ENCODE measurements around the gene INHBE.
"Not testable (repeated sequence)": the region's sequence is repeated elsewhere in the genome, so short reads cannot be mapped to it uniquely, and the experiment has no call there.

Gene INHBE

DNA sequence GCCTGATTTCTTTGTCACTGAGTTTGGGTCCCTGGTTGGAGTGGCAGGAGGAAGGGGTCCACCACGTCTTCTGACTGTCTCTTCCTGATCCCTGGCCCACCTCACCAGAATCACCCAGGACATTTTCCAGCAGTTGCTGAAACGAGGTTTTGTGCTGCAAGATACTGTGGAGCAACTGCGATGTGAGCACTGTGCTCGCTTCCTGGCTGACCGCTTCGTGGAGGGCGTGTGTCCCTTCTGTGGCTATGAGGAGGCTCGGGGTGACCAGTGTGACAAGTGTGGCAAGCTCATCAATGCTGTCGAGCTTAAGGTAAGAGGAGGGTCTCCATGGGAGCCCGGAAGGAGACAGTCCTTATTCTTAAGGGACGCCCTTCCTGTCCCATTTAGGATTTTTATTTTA lies 45.1 kb downstream of the INHBE start:
- no peak for DNase-seq

- DNase-seq = not testable (repeated sequence)
Observed at GRCh38 chr12:57502311-57502969, 47.3 kb downstream of the INHBE start.

- DNase-seq = not testable (repeated sequence)
Observed at GRCh38 chr12:57506541-57506940, 51.4 kb downstream of the INHBE start.

Data from activated naive CD4-positive, alpha-beta T cell treated with Interleukin-2 at 50 U/mL for 16 hours (primary cell).